GM18870 (cell line): ENCODE measurements around the gene C1orf87.

Experiments
- ATAC-seq: cut with Tn5 transposase; IDR thresholded peaks from one replicate; pipeline ENCODE4 v1.9.1; 2021; ENCODE audit warnings: moderate library complexity; ENCODE audit not compliant: unreplicated experiment

C1orf87 gene

GRCh38 chr1:60063561-60063960, 10.0 kb downstream of the C1orf87 start:
- no peak for ATAC-seq

GRCh38 chr1:60059468-60059867, 14.1 kb downstream of the C1orf87 start:
- no peak for ATAC-seq

GRCh38 chr1:60055336-60055735, 18.2 kb downstream of the C1orf87 start:
- no peak for ATAC-seq

- no peak for ATAC-seq
Measured at GRCh38 chr1:60054374-60054773, 19.2 kb downstream of the C1orf87 start.

GRCh38 chr1:60052601-60053000, 21.0 kb downstream of the C1orf87 start:
- ATAC-seq: no peak

- ATAC-seq: no peak
Measured at GRCh38 chr1:60051191-60051590, 22.4 kb downstream of the C1orf87 start.

- no peak for ATAC-seq
Measured at GRCh38 chr1:60049188-60049587, 24.4 kb downstream of the C1orf87 start.

GRCh38 chr1:60044881-60045280, 28.7 kb downstream of the C1orf87 start:
- no peak for ATAC-seq

- ATAC-seq: no peak
Measured at GRCh38 chr1:60041783-60042182, 31.8 kb downstream of the C1orf87 start.

GRCh38 chr1:60037669-60038068, 35.9 kb downstream of the C1orf87 start:
- no peak for ATAC-seq

GRCh38 chr1:60036856-60037460, 36.6 kb downstream of the C1orf87 start:
- ATAC-seq: no peak

- no peak for ATAC-seq
Measured at GRCh38 chr1:60035921-60036320, 37.6 kb downstream of the C1orf87 start.

- ATAC-seq: no peak
Measured at GRCh38 chr1:60034999-60035398, 38.6 kb downstream of the C1orf87 start.

- ATAC-seq: no peak
Measured at GRCh38 chr1:60033066-60033465, 40.5 kb downstream of the C1orf87 start.

- no peak for ATAC-seq
Measured at GRCh38 chr1:60031146-60031545, 42.4 kb downstream of the C1orf87 start.

- no peak for ATAC-seq
Measured at GRCh38 chr1:60025552-60025951, 48.0 kb downstream of the C1orf87 start.

GRCh38 chr1:60017508-60018205, 55.9 kb downstream of the C1orf87 start:
- no peak for ATAC-seq

- no peak for ATAC-seq
Measured at GRCh38 chr1:60010690-60011089, 62.9 kb downstream of the C1orf87 start.

- no peak for ATAC-seq
Measured at GRCh38 chr1:60008500-60008899, 65.1 kb downstream of the C1orf87 start.

- no peak for ATAC-seq
Measured at GRCh38 chr1:60000625-60001024, 72.9 kb downstream of the C1orf87 start.

GRCh38 chr1:59999746-60000145, 73.8 kb downstream of the C1orf87 start:
- no peak for ATAC-seq

- no peak for ATAC-seq
Measured at GRCh38 chr1:59999006-59999405, 74.6 kb downstream of the C1orf87 start.
